Esophagus squamous epithelium (tissue), 5 donors: ENCODE measurements around the gene CEP112. TPM values are rescaled to one million over a fixed set of nuclear protein-coding genes. Genes with fewer than 3 reads are reported as not detected.

Experiments
- DNase-seq: peaks from one replicate; lab custom pipeline; 2025; lab: John Stamatoyannopoulos, UW
- H3K27ac ChIP-seq, 4 donors: fragments of 200-600 bp; sonication (generic); one replicate each; pipeline ENCODE4 v1.5.1; 2016 to 2019; ENCODE audit warnings: mild to moderate bottlenecking in 1 of 4
- H3K27me3 ChIP-seq, 4 donors: fragments of 200-600 bp; sonication (generic); 1 replicate in 3 of 4; 2 replicates in 1 of 4; pipeline versions ENCODE4 v1.5.1 to v1.6.0; 2017 to 2021; ENCODE audit warnings: antibody characterized with exemption in 1 of 4
- H3K36me3 ChIP-seq, 3 donors: fragments of 200-600 bp; sonication (generic); one replicate each; pipeline ENCODE4 v1.5.1; 2016 to 2019
- H3K4me1 ChIP-seq, 3 donors: fragments of 200-600 bp; sonication (generic); one replicate each; pipeline ENCODE4 v1.5.1; 2017 to 2019
- H3K4me3 ChIP-seq, 4 donors: fragments of 200-600 bp; sonication (generic); 1 replicate in 3 of 4; 2 replicates in 1 of 4; pipeline ENCODE4 v1.5.1; 2016 to 2019; ENCODE audit warnings: mild to moderate bottlenecking in 2 of 4, moderate library complexity in 1 of 4
- H3K9me3 ChIP-seq, 3 donors: fragments of 200-600 bp; sonication (generic); one replicate each; pipeline ENCODE4 v1.5.1; 2016 to 2019
- CTCF ChIP-seq, 6 experiments: fragments of 450-650 bp in 4 of 6; fragments of 200-600 bp in 2 of 6; sonication (generic) in 2 of 6; IDR thresholded peaks; one replicate each; pipeline ENCODE4 v1.5.1; 2016 to 2019; ENCODE audit warnings: antibody characterized with exemption in 6 of 6, mild to moderate bottlenecking in 4 of 6, moderate library complexity in 4 of 6
- POLR2A ChIP-seq, 4 donors: fragments of 450-650 bp; IDR thresholded peaks; one replicate each; pipeline ENCODE4 v1.6.1; 2017; ENCODE audit warnings: antibody characterized with exemption in 4 of 4, mild to moderate bottlenecking in 4 of 4, moderate library complexity in 3 of 4
- WGBS, 2 donors: methylation state at CpG; one replicate each; pipeline ENCODE4 v1.1.5; 2018; 5-methylcytosine and 5-hydroxymethylcytosine counted together
- intact Hi-C: fragments of 100-400 bp; cut with DNase I; formaldehyde crosslinking; loops from one replicate; pipeline ENCODE4 v1.15.0; 2022
- total RNA-seq, 4 donors: library from RNA; depleted of rRNA; stranded (reverse); fragments of >200 nt; gene quantifications; one replicate each; pipeline ENCODE4 v1.1.0, GENCODE V29; 2016
- donor health status: DM: yes; HTN: yes; CAD: no.

Gene CEP112
- total RNA-seq, 4 donors from 2014 or later = 2.5 to 10.9 (median 6.4) TPM

GRCh38 chr17:65824901-65825300 lies 367.0 kb downstream of the CEP112 start:
- TF ChIP-seq CTCF (IDR thresholded peaks at IDR 0.05) (no peak), POLR2A (IDR thresholded peaks at IDR 0.05) (no peak)
- Histone ChIP-seq H3K4me1 (no peaks in the 10 kb centered on the region), H3K4me3 (no peak overlapping the region), H3K27ac (no peak overlapping the region), H3K27me3 (no peaks in the 10 kb centered on the region), H3K36me3 (no peaks in the 10 kb centered on the region), H3K9me3 (peaks cover 0 to 6% (median 0%) of the 10 kb centered on the region in 3 donors)
- WGBS, 2 donors = 75 to 86% methylated on average over 1 of the region's 1 CpG
- intact Hi-C loops = no loop called here
- DNase-seq = no peak

- Histone ChIP-seq H3K27ac (no peak overlapping the region), H3K36me3 (no peaks in the 10 kb centered on the region), H3K27me3 (no peaks in the 10 kb centered on the region), H3K4me1 (no peaks in the 10 kb centered on the region), H3K4me3 (no peak overlapping the region), H3K9me3 (peaks cover 0 to 6% (median 0%) of the 10 kb centered on the region in 3 donors)
- TF ChIP-seq CTCF (IDR thresholded peaks at IDR 0.05) (no peak), POLR2A (IDR thresholded peaks at IDR 0.05) (no peak)
- intact Hi-C loops = no loop called here
- DNase-seq = no peak
Observed at GRCh38 chr17:65823713-65824112, 368.2 kb downstream of the CEP112 start.

- H3K27me3 ChIP-seq = no peaks in the 10 kb centered on the region
- H3K36me3 ChIP-seq = no peaks in the 10 kb centered on the region
- intact Hi-C loops = no loop called here
- H3K4me3 ChIP-seq = no peak overlapping the region
- H3K27ac ChIP-seq = no peak overlapping the region
- WGBS, 2 donors = 69 to 89% methylated on average over 2 of the region's 2 CpGs
- no peak for DNase-seq
- no peaks in the 10 kb centered on the region for H3K9me3 ChIP-seq
- no peak for TF ChIP-seq POLR2A (IDR thresholded peaks at IDR 0.05)
- TF ChIP-seq CTCF (IDR thresholded peaks at IDR 0.05) = no peak
- H3K4me1 ChIP-seq = no peaks in the 10 kb centered on the region
Observed at GRCh38 chr17:65820811-65821210, 371.1 kb downstream of the CEP112 start.

GRCh38 chr17:65820306-65820705 lies 371.6 kb downstream of the CEP112 start:
- H3K9me3 ChIP-seq = no peaks in the 10 kb centered on the region
- H3K27ac ChIP-seq = no peak overlapping the region
- H3K27me3 ChIP-seq = no peaks in the 10 kb centered on the region
- no peak overlapping the region for H3K4me3 ChIP-seq
- 90 to 97% methylated on average over 1 of the region's 1 CpG for WGBS, 2 donors
- intact Hi-C loops = no loop called here
- no peak for TF ChIP-seq POLR2A (IDR thresholded peaks at IDR 0.05)
- TF ChIP-seq CTCF (IDR thresholded peaks at IDR 0.05) = no peak
- no peaks in the 10 kb centered on the region for H3K4me1 ChIP-seq
- DNase-seq = no peak
- H3K36me3 ChIP-seq = no peaks in the 10 kb centered on the region

GRCh38 chr17:65819810-65820209 lies 372.1 kb downstream of the CEP112 start:
- H3K4me3 ChIP-seq = no peak overlapping the region
- H3K9me3 ChIP-seq = no peaks in the 10 kb centered on the region
- WGBS, 2 donors = 24 to 29% methylated on average over 3 of the region's 3 CpGs
- H3K36me3 ChIP-seq = no peaks in the 10 kb centered on the region
- H3K27me3 ChIP-seq = no peaks in the 10 kb centered on the region
- no peak overlapping the region for H3K27ac ChIP-seq
- intact Hi-C loops = no loop called here
- TF ChIP-seq CTCF (IDR thresholded peaks at IDR 0.05) (no peak), POLR2A (IDR thresholded peaks at IDR 0.05) (no peak)
- no peak for DNase-seq
- no peaks in the 10 kb centered on the region for H3K4me1 ChIP-seq
